Panc1 (cell line): ENCODE measurements around the gene FBXO15. TPM values are rescaled to one million over a fixed set of nuclear protein-coding genes. Genes with fewer than 3 reads are reported as not detected.

Experiments
- ATAC-seq: fragments of 200-7000 bp; cut with Tn5 transposase; 2 replicates; pipeline ENCODE4 v1.9.1; 2020; ENCODE audit warnings: mild to moderate bottlenecking, moderate library complexity
- BruUV-seq: library from RNA; stranded (reverse); fragments of 400-500 nt; replicated peaks from 2 replicates; lab custom pipeline; 2021; lab: Mats Ljungman, UMichigan
- CTCF ChIA-PET: fragments of 300-600 bp; sonication (Branson Sonifier 250); formaldehyde crosslinking; loops from one replicate; lab custom pipeline; 2022; ENCODE audit warnings: antibody characterized with exemption; lab: Charles Lee
- POLR2A ChIA-PET: fragments of 300-600 bp; sonication (Branson Sonifier 250); formaldehyde crosslinking; loops from one replicate; lab custom pipeline; 2022; ENCODE audit warnings: antibody characterized with exemption; lab: Charles Lee
- DNase-seq: peaks from one replicate; pipeline ENCODE4 v3.0.0-alpha.2; 2010; ENCODE audit warnings: low read depth, low spot score
- H3K27ac ChIP-seq: 2 replicates; pipeline ENCODE4 v1.5.1; 2011; ENCODE audit warnings: mild to moderate bottlenecking, low read length, inconsistent platforms
- H3K27me3 ChIP-seq: fragments of 200-500 bp; sonication (Bioruptor generic); 2 replicates; pipeline ENCODE4 v1.6.0; 2014; ENCODE audit warnings: low read length, inconsistent platforms; ENCODE audit not compliant: control insufficient read depth, insufficient read depth
- H3K36me3 ChIP-seq: fragments of 200-500 bp; sonication (Bioruptor generic); 2 replicates; pipeline ENCODE4 v1.5.1; 2014; ENCODE audit warnings: inconsistent platforms, mild to moderate bottlenecking, low read length, moderate library complexity; ENCODE audit not compliant: control insufficient read depth, insufficient read depth
- H3K4me1 ChIP-seq: 2 replicates; pipeline ENCODE4 v1.5.1; 2011; ENCODE audit warnings: inconsistent platforms, mild to moderate bottlenecking, low read length, moderate library complexity; ENCODE audit not compliant: control insufficient read depth, insufficient read depth
- H3K4me3 ChIP-seq, 2 experiments: 2 replicates each; pipeline ENCODE4 v1.5.1; 2011 to 2012; ENCODE audit warnings: low read depth in 2 of 2, low read length in 2 of 2, mild to moderate bottlenecking in 2 of 2, inconsistent platforms in 1 of 2, moderate library complexity in 1 of 2
- H3K9me3 ChIP-seq: fragments of 200-500 bp; sonication (Bioruptor generic); 2 replicates; pipeline ENCODE4 v1.5.1; 2014; ENCODE audit warnings: low read depth, mild to moderate bottlenecking, inconsistent platforms, low read length, moderate library complexity; ENCODE audit not compliant: control insufficient read depth, insufficient read depth
- CTCF ChIP-seq: fragments of 450-650 bp; IDR thresholded peaks from 2 replicates; pipeline ENCODE4 v1.5.1; 2017; ENCODE audit warnings: mild to moderate bottlenecking
- POLR2AphosphoS5 ChIP-seq: IDR thresholded peaks from 2 replicates; pipeline ENCODE4 v1.6.1; 2012; ENCODE audit warnings: mild to moderate bottlenecking, low read depth, low read length, moderate library complexity
- REST ChIP-seq, 2 experiments: IDR thresholded peaks; 2 replicates each; pipeline ENCODE4 v1.6.1; 2011 to 2012; ENCODE audit warnings: low read depth in 2 of 2, control low read depth in 1 of 2, low read length in 1 of 2, mild to moderate bottlenecking in 1 of 2, moderate library complexity in 1 of 2; ENCODE audit not compliant: insufficient read depth in 1 of 2
- SIN3A ChIP-seq: IDR thresholded peaks from 2 replicates; pipeline ENCODE4 v1.6.1; 2012; ENCODE audit warnings: low read depth, mild to moderate bottlenecking, low read length, moderate library complexity, borderline replicate concordance; ENCODE audit not compliant: insufficient read depth
- TCF7L2 ChIP-seq: IDR thresholded peaks from 2 replicates; pipeline ENCODE4 v1.6.1; 2011; ENCODE audit warnings: mild to moderate bottlenecking, low read depth, low read length, inconsistent platforms
- in situ Hi-C: cut with HindIII; loops from 2 replicates; pipeline ENCODE4 v1.10.0; 2016; ENCODE audit warnings: low sequenced_read_pairs, low pct_unique_long_range_greater_than_20kb
- intact Hi-C: fragments of 100-400 bp; cut with micrococcal nuclease; formaldehyde crosslinking; loops from one replicate; pipeline ENCODE4 v1.10.0; 2022; ENCODE audit not compliant: unreplicated experiment
- total RNA-seq: library from RNA; stranded (reverse); gene quantifications from one replicate; pipeline ENCODE4 v1.2.1, GENCODE V29; 2021; ENCODE audit not compliant: unreplicated experiment

FBXO15 gene
- total RNA-seq, 1 experiment from 2014 or later = 1.9 TPM

GRCh38 chr18:74068296-74068695 is 79.3 kb downstream of the FBXO15 start:
- Histone ChIP-seq H3K4me1 (no peaks in the 10 kb centered on the region), H3K4me3 (no peak overlapping the region), H3K9me3 (no peaks in the 10 kb centered on the region), H3K36me3 (no peaks in the 10 kb centered on the region), H3K27me3 (peaks cover 31% of the 10 kb centered on the region), H3K27ac (no peak overlapping the region)
- DNase-seq (no peak), ATAC-seq (no peak)
- no TSS peak for BruUV-seq
- ChIA-PET CTCF (no interaction called here), POLR2A (no interaction called here)
- TF ChIP-seq CTCF (no peak), TCF7L2 (no peak), SIN3A (no peak), REST (IDR thresholded peaks at IDR 0.05; ENCODE audit: insufficient read depth in 1 of 2, low read depth in 2 of 2, low read length in 1 of 2) (no peak), POLR2AphosphoS5 (no peak)
- in situ Hi-C loops = no loop called here
- intact Hi-C loops = no loop called here

- intact Hi-C loops = no loop called here
Measured at GRCh38 chr18:74066018-74066417, 81.6 kb downstream of the FBXO15 start.

More at GRCh38 chr18:74066018-74066417, 81.6 kb downstream of the FBXO15 start:
- no peak overlapping the region for H3K4me3 ChIP-seq
- H3K27ac ChIP-seq = no peak overlapping the region
- in situ Hi-C loops = no loop called here
- TF ChIP-seq CTCF (no peak; the same call in 1 of the 2 replicates), REST (IDR thresholded peaks at IDR 0.05; ENCODE audit: insufficient read depth in 1 of 2, low read depth in 2 of 2, low read length in 1 of 2) (no peak), TCF7L2 (no peak), SIN3A (no peak), POLR2AphosphoS5 (no peak)
- H3K27me3 ChIP-seq = peaks cover 44% of the 10 kb centered on the region
- H3K4me1 ChIP-seq = no peaks in the 10 kb centered on the region
- POLR2A ChIA-PET = interaction anchor here (0.6 kb wide), 1 partner anchor 299 kb away, joined by 3 read pairs; no protein-coding TSS in a partner anchor
- no TSS peak for BruUV-seq
- no peaks in the 10 kb centered on the region for H3K36me3 ChIP-seq
- DNase-seq = no peak
- no peak for ATAC-seq
- CTCF ChIA-PET = no interaction called here
- no peaks in the 10 kb centered on the region for H3K9me3 ChIP-seq
